Measurements from ENCODE around the gene TGFBR2.

The TGFBR2 gene

GRCh38 chr3:30742796-30743619, 136.6 kb downstream of the TGFBR2 start:
- no peak for TF ChIP-seq CTCF (conservative IDR thresholded peaks at IDR 0.05; ENCODE audit: low read depth, low read length)
- DNase-seq (ENCODE audit: low read depth): no peak
- no peak overlapping the region for H3K4me3 ChIP-seq (ENCODE audit: low read length)

Data from retinal pigment epithelial cell (primary cell).